GM12878 (cell line): Measurements from ENCODE around the gene PSMB7. TPM values are rescaled to one million over a fixed set of nuclear protein-coding genes. Genes with fewer than 3 reads are reported as not detected.

Experiments used
- ATAC-seq: fragments of 200-7000 bp; cut with Tn5 transposase; 3 replicates; pipeline ENCODE4 v1.9.1; 2020; ENCODE audit warnings: mild to moderate bottlenecking, moderate library complexity
- BruUV-seq: library from RNA; stranded (reverse); fragments of 400-500 nt; replicated peaks from 2 replicates; lab custom pipeline; 2021; lab: Mats Ljungman, UMichigan
- CTCF ChIA-PET: fragments of 300-600 bp; sonication (Branson Sonifier 250); formaldehyde crosslinking; extraction: SDS; loops from one replicate; lab custom pipeline; 2021; ENCODE audit warnings: inconsistent platforms; lab: Yijun Ruan, JAX
- POLR2A ChIA-PET: fragments of 350-600 bp; formaldehyde crosslinking; extraction: SDS; loops from one replicate; lab custom pipeline; 2021; ENCODE audit warnings: inconsistent platforms; lab: Charles Lee
- RAD21 ChIA-PET: fragments of 300-600 bp; sonication (Branson Sonifier 250); formaldehyde crosslinking; loops from one replicate; lab custom pipeline; 2023; ENCODE audit warnings: antibody characterized with exemption; ENCODE audit not compliant: unreplicated experiment; lab: Charles Lee
- SMC1A ChIA-PET: fragments of 300-600 bp; sonication (Branson Sonifier 250); formaldehyde crosslinking; loops from one replicate; lab custom pipeline; 2023; ENCODE audit not compliant: unreplicated experiment, uncharacterized antibody; lab: Charles Lee
- DNase-seq: peaks from one replicate; pipeline ENCODE4 v3.0.0-alpha.2; 2011; ENCODE audit warnings: low read depth, low spot score
- FAIRE-seq: peaks from 3 replicates; lab custom pipeline; 2011; peaks lifted over from hg19 to GRCh38; lab: Jason Lieb, UNC
- H2AFZ ChIP-seq: 2 replicates; pipeline ENCODE4 v1.6.0; 2011; ENCODE audit warnings: low read depth, low read length, control low read depth; ENCODE audit not compliant: control insufficient read depth
- H3K27ac ChIP-seq: 2 replicates; pipeline ENCODE4 v1.5.1; 2011; ENCODE audit warnings: control low read depth; ENCODE audit not compliant: control insufficient read depth, insufficient read depth
- H3K27me3 ChIP-seq, 2 experiments: replicated peaks in 1 of 2; 2 replicates each; pipeline versions ENCODE4 v1.6.0 to v1.6.1; 2011; ENCODE audit warnings: low read length in 1 of 2; ENCODE audit not compliant: control insufficient read depth in 2 of 2, insufficient read depth in 2 of 2
- H3K36me3 ChIP-seq, 2 experiments: 2 replicates each; pipeline ENCODE4 v1.5.1; 2011; ENCODE audit warnings: low read length in 1 of 2; ENCODE audit not compliant: control insufficient read depth in 2 of 2, insufficient read depth in 2 of 2
- H3K4me1 ChIP-seq: 2 replicates; pipeline ENCODE4 v1.6.1; 2011; ENCODE audit warnings: mild to moderate bottlenecking, low read length, moderate library complexity, mixed read lengths; ENCODE audit not compliant: control insufficient read depth, insufficient read depth
- H3K4me2 ChIP-seq: 2 replicates; pipeline ENCODE4 v1.6.0; 2011; ENCODE audit warnings: control low read depth; ENCODE audit not compliant: control insufficient read depth, insufficient read depth
- H3K4me3 ChIP-seq: fragments of 200-600 bp; sonication (generic); 2 replicates; pipeline ENCODE4 v1.5.1; 2016
- H3K79me2 ChIP-seq: 2 replicates; pipeline ENCODE4 v1.6.0; 2011; ENCODE audit warnings: low read length; ENCODE audit not compliant: control insufficient read depth, insufficient read depth
- H3K9ac ChIP-seq: 2 replicates; pipeline ENCODE4 v1.8.0; 2011; ENCODE audit warnings: low read length, control low read depth, mixed read lengths; ENCODE audit not compliant: control insufficient read depth, insufficient read depth
- H3K9me3 ChIP-seq: replicated peaks from 3 replicates; pipeline ENCODE4 v1.5.1; 2011; ENCODE audit warnings: mild to moderate bottlenecking, low read length; ENCODE audit not compliant: control insufficient read depth, insufficient read depth
- H4K20me1 ChIP-seq: 2 replicates; pipeline ENCODE4 v1.6.0; 2011; ENCODE audit not compliant: control insufficient read depth, insufficient read depth
- CHD4 ChIP-seq: fragments of 200-600 bp; sonication (generic); IDR thresholded peaks from 2 replicates; pipeline ENCODE4 v1.6.1; 2016; ENCODE audit warnings: mild to moderate bottlenecking
- EGR1 ChIP-seq, 2 experiments: IDR thresholded peaks; 1 replicate in 1 of 2; 2 replicates in 1 of 2; pipeline ENCODE4 v1.6.1; 2011 to 2012; ENCODE audit warnings: low read depth in 2 of 2, low read length in 2 of 2, borderline replicate concordance in 1 of 2, mild to moderate bottlenecking in 1 of 2, moderate library complexity in 1 of 2
- MYB ChIP-seq: fragments of 150-350 bp; IDR thresholded peaks from 2 replicates; pipeline ENCODE4 v1.6.1; 2014; ENCODE audit warnings: mild to moderate bottlenecking, low read depth, low read length, borderline replicate concordance
- MYC ChIP-seq: IDR thresholded peaks from 2 replicates; pipeline ENCODE4 v1.6.1; 2011; ENCODE audit warnings: mild to moderate bottlenecking, low read length, moderate library complexity, inconsistent platforms; ENCODE audit not compliant: insufficient read depth, insufficient replicate concordance, insufficient read length, severe bottlenecking
- NFYB ChIP-seq: IDR thresholded peaks from 2 replicates; pipeline ENCODE4 v1.6.1; 2011; ENCODE audit warnings: low read depth, mild to moderate bottlenecking, low read length, improper control_type of control experiment, moderate library complexity; ENCODE audit not compliant: insufficient read depth
- SPI1 ChIP-seq: IDR thresholded peaks from 2 replicates; pipeline ENCODE4 v1.6.1; 2011; ENCODE audit warnings: low read depth, mild to moderate bottlenecking, low read length, moderate library complexity, borderline replicate concordance; ENCODE audit not compliant: insufficient read depth
- WRNIP1 ChIP-seq: IDR thresholded peaks from 2 replicates; pipeline ENCODE4 v1.6.1; 2011; ENCODE audit warnings: low read depth, low read length, improper control_type of control experiment, borderline replicate concordance
- ZNF217 ChIP-seq: fragments of 450-650 bp; IDR thresholded peaks from 2 replicates; pipeline ENCODE4 v1.6.1; 2017; ENCODE audit warnings: antibody characterized with exemption, mild to moderate bottlenecking
- WGBS: methylation state at CpG from one replicate; pipeline ENCODE4 v1.1.6; 2016; ENCODE audit warnings: low lambda C conversion rate; ENCODE audit not compliant: insufficient replicate concordance, insufficient coverage; ENCODE audit errors: missing lambda C conversion rate; 5-methylcytosine and 5-hydroxymethylcytosine counted together
- in situ Hi-C: fragments of 300-500 bp; cut with MboI; formaldehyde crosslinking; loops from 9 replicates; pipeline ENCODE4 v1.14.3; 2018; ENCODE audit warnings: mixed read lengths
- intact Hi-C: fragments of 100-400 bp; cut with micrococcal nuclease; formaldehyde crosslinking; loops from one replicate; pipeline ENCODE4 v1.14.2; 2022; ENCODE audit not compliant: unreplicated experiment
- polyA plus RNA-seq, 11 experiments: library from polyadenylated mRNA; depleted of rRNA in 4 of 11; unstranded in 6 of 11; stranded (reverse) in 5 of 11; fragments of >200 nt; fragmentation: Nextera tagmentation in 4 of 11; fragmentation: Illumina TruSeq in 1 of 11; extraction: Ambion mirVana in 4 of 11; extraction: Trizol in 1 of 11; gene quantifications; 1 replicate in 1 of 11; 2 replicates in 10 of 11; pipeline versions ENCODE4 v1.2.1 to v1.2.3, GENCODE V29; 2011 to 2016; ENCODE audit warnings: inconsistent platforms in 2 of 11, missing spikeins in 2 of 11, low read depth in 1 of 11
- total RNA-seq, 4 experiments: library from RNA; depleted of rRNA in 3 of 4; stranded (reverse); fragments of >200 nt in 3 of 4; fragmentation: Illumina TruSeq in 1 of 4; extraction: Trizol in 1 of 4; gene quantifications; 2 replicates each; pipeline versions ENCODE4 v1.2.1 to v1.2.3, GENCODE V29; 2013 to 2021
- TF ChIP-seq, protein P1 (sequence below): fragments of 450-650 bp; IDR thresholded peaks from 2 replicates; pipeline ENCODE4 v1.6.1; 2017; ENCODE audit warnings: mild to moderate bottlenecking, moderate library complexity
- TF ChIP-seq, protein P2 (sequence below): fragments of 450-650 bp; IDR thresholded peaks from 2 replicates; pipeline ENCODE4 v1.6.1; 2017; ENCODE audit warnings: antibody characterized with exemption, mild to moderate bottlenecking, moderate library complexity
- TF ChIP-seq, protein P3 (sequence below): IDR thresholded peaks from 2 replicates; pipeline ENCODE4 v1.6.1; 2012; ENCODE audit warnings: improper control_type of control experiment, low read depth, low read length; ENCODE audit not compliant: insufficient replicate concordance

Gene PSMB7
- total and polyA plus RNA-seq, 10 of the 15 experiments (the other 5 are each of a cell fraction or from before 2014, with no cell fraction given): 174 to 564 (median 268) TPM

DNA sequence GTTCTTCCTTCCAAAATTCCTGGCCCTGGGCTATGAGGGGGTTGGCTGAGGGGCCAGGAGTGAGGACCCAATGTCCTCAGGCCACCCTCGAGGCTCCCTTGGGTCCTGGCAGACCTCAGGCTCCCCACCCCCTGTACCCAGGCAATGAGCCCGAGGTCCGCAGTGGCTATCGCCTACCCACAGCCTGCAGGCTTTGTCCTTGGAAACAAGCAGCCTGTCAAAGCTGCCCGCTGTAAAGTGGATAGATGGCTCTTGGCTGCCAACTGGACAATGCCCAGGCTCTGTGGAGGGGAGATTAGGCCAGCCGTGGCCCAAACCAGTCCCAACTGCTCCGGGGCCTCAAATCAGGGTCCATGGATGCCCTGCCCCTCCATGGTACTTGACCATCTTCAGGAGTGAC lies 32.8 kb upstream of the PSMB7 start:
- H3K9me3 ChIP-seq: no peaks in the 10 kb centered on the region
- no peak for FAIRE-seq
- TF ChIP-seq, protein P1, sequence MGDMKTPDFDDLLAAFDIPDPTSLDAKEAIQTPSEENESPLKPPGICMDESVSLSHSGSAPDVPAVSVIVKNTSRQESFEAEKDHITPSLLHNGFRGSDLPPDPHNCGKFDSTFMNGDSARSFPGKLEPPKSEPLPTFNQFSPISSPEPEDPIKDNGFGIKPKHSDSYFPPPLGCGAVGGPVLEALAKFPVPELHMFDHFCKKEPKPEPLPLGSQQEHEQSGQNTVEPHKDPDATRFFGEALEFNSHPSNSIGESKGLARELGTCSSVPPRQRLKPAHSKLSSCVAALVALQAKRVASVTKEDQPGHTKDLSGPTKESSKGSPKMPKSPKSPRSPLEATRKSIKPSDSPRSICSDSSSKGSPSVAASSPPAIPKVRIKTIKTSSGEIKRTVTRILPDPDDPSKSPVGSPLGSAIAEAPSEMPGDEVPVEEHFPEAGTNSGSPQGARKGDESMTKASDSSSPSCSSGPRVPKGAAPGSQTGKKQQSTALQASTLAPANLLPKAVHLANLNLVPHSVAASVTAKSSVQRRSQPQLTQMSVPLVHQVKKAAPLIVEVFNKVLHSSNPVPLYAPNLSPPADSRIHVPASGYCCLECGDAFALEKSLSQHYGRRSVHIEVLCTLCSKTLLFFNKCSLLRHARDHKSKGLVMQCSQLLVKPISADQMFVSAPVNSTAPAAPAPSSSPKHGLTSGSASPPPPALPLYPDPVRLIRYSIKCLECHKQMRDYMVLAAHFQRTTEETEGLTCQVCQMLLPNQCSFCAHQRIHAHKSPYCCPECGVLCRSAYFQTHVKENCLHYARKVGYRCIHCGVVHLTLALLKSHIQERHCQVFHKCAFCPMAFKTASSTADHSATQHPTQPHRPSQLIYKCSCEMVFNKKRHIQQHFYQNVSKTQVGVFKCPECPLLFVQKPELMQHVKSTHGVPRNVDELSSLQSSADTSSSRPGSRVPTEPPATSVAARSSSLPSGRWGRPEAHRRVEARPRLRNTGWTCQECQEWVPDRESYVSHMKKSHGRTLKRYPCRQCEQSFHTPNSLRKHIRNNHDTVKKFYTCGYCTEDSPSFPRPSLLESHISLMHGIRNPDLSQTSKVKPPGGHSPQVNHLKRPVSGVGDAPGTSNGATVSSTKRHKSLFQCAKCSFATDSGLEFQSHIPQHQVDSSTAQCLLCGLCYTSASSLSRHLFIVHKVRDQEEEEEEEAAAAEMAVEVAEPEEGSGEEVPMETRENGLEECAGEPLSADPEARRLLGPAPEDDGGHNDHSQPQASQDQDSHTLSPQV: no peak
- TF ChIP-seq MYC (no peak), ZNF217 (no peak), NFYB (no peak), SPI1 (no peak), CHD4 (no peak), WRNIP1 (no peak), EGR1 (IDR thresholded peaks at IDR 0.05; ENCODE audit: borderline replicate concordance in 1 of 2, low read depth in 2 of 2, low read length in 2 of 2) (no peak), MYB (no peak)
- TF ChIP-seq, protein P2, sequence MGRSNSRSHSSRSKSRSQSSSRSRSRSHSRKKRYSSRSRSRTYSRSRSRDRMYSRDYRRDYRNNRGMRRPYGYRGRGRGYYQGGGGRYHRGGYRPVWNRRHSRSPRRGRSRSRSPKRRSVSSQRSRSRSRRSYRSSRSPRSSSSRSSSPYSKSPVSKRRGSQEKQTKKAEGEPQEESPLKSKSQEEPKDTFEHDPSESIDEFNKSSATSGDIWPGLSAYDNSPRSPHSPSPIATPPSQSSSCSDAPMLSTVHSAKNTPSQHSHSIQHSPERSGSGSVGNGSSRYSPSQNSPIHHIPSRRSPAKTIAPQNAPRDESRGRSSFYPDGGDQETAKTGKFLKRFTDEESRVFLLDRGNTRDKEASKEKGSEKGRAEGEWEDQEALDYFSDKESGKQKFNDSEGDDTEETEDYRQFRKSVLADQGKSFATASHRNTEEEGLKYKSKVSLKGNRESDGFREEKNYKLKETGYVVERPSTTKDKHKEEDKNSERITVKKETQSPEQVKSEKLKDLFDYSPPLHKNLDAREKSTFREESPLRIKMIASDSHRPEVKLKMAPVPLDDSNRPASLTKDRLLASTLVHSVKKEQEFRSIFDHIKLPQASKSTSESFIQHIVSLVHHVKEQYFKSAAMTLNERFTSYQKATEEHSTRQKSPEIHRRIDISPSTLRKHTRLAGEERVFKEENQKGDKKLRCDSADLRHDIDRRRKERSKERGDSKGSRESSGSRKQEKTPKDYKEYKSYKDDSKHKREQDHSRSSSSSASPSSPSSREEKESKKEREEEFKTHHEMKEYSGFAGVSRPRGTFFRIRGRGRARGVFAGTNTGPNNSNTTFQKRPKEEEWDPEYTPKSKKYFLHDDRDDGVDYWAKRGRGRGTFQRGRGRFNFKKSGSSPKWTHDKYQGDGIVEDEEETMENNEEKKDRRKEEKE: no peak
- TF ChIP-seq, protein P3, sequence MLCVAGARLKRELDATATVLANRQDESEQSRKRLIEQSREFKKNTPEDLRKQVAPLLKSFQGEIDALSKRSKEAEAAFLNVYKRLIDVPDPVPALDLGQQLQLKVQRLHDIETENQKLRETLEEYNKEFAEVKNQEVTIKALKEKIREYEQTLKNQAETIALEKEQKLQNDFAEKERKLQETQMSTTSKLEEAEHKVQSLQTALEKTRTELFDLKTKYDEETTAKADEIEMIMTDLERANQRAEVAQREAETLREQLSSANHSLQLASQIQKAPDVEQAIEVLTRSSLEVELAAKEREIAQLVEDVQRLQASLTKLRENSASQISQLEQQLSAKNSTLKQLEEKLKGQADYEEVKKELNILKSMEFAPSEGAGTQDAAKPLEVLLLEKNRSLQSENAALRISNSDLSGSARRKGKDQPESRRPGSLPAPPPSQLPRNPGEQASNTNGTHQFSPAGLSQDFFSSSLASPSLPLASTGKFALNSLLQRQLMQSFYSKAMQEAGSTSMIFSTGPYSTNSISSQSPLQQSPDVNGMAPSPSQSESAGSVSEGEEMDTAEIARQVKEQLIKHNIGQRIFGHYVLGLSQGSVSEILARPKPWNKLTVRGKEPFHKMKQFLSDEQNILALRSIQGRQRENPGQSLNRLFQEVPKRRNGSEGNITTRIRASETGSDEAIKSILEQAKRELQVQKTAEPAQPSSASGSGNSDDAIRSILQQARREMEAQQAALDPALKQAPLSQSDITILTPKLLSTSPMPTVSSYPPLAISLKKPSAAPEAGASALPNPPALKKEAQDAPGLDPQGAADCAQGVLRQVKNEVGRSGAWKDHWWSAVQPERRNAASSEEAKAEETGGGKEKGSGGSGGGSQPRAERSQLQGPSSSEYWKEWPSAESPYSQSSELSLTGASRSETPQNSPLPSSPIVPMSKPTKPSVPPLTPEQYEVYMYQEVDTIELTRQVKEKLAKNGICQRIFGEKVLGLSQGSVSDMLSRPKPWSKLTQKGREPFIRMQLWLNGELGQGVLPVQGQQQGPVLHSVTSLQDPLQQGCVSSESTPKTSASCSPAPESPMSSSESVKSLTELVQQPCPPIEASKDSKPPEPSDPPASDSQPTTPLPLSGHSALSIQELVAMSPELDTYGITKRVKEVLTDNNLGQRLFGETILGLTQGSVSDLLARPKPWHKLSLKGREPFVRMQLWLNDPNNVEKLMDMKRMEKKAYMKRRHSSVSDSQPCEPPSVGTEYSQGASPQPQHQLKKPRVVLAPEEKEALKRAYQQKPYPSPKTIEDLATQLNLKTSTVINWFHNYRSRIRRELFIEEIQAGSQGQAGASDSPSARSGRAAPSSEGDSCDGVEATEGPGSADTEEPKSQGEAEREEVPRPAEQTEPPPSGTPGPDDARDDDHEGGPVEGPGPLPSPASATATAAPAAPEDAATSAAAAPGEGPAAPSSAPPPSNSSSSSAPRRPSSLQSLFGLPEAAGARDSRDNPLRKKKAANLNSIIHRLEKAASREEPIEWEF: no peak

More for the DNA sequence above, 32.8 kb upstream of the PSMB7 start:
- WGBS: 52% methylated on average over 7 of the region's 7 CpGs
- H3K36me3 ChIP-seq: no peaks in the 10 kb centered on the region
- no peak for DNase-seq
- ChIA-PET POLR2A (no interaction called here), RAD21 (no interaction called here), SMC1A (no interaction called here), CTCF (interaction anchor here (0.9 to 1.0 kb wide), 3 partner anchors 38 to 321 kb away, joined by 3 to 4 read pairs (median 3); no protein-coding TSS in a partner anchor)
- H3K79me2 ChIP-seq: no peaks in the 10 kb centered on the region
- H3K9ac ChIP-seq: no peak overlapping the region
- H3K27ac ChIP-seq: no peak overlapping the region
- BruUV-seq: no TSS peak
- peaks cover 5 to 9% of the 10 kb centered on the region in 2 experiments; a peak in 3 of 4 replicates for H3K27me3 ChIP-seq
- ATAC-seq: no peak
- H2AFZ ChIP-seq: no peak overlapping the region
- no peaks in the 10 kb centered on the region for H4K20me1 ChIP-seq
- intact Hi-C loops: no loop called here
- in situ Hi-C loops: no loop called here
- no peaks in the 10 kb centered on the region for H3K4me1 ChIP-seq
- H3K4me3 ChIP-seq: no peak overlapping the region
- H3K4me2 ChIP-seq: no peak overlapping the region
